ENCODE data around the gene SURF6. TPM values are rescaled to one million over a fixed set of nuclear protein-coding genes. Genes with fewer than 3 reads are reported as not detected.

The SURF6 gene
- total RNA-seq, 2 donors from 2014 or later, result 8.2 to 13.6 TPM

GRCh38 chr9:133344071-133344470 lies 8.1 kb upstream of the SURF6 start:
- Histone ChIP-seq H3K9me3 (no peaks in the 10 kb centered on the region), H3K4me3 (no peak overlapping the region), H3K36me3 (peaks cover 42% of the 10 kb centered on the region), H3K27me3 (no peaks in the 10 kb centered on the region), H3K27ac (no peak overlapping the region), H3K4me1 (peaks cover 0 to 30% of the 10 kb centered on the region in 2 donors)
- no peak for DNase-seq (ENCODE audit: low spot score)
- TF ChIP-seq CTCF (IDR thresholded peaks at IDR 0.05), result no peak

- Histone ChIP-seq H3K4me1 (peaks cover 0 to 24% of the 10 kb centered on the region in 2 donors), H3K36me3 (peaks cover 41% of the 10 kb centered on the region), H3K27me3 (no peaks in the 10 kb centered on the region), H3K4me3 (no peak overlapping the region), H3K9me3 (no peaks in the 10 kb centered on the region), H3K27ac (no peak overlapping the region)
- DNase-seq (ENCODE audit: low spot score), result no peak
- no peak for TF ChIP-seq CTCF (IDR thresholded peaks at IDR 0.05)
Observed at GRCh38 chr9:133342570-133342969, 6.6 kb upstream of the SURF6 start.

GRCh38 chr9:133342069-133342406 lies 6.0 kb upstream of the SURF6 start:
- H3K4me3 ChIP-seq, result no peak overlapping the region
- no peak for DNase-seq (ENCODE audit: low spot score)
- no peak overlapping the region for H3K27ac ChIP-seq
- TF ChIP-seq CTCF (IDR thresholded peaks at IDR 0.05), result no peak
- H3K9me3 ChIP-seq, result no peaks in the 10 kb centered on the region
- peaks cover 0 to 19% of the 10 kb centered on the region in 2 donors for H3K4me1 ChIP-seq
- H3K27me3 ChIP-seq, result no peaks in the 10 kb centered on the region
- peaks cover 41% of the 10 kb centered on the region for H3K36me3 ChIP-seq

- Histone ChIP-seq H3K36me3 (peaks cover 41% of the 10 kb centered on the region), H3K4me3 (no peak overlapping the region), H3K4me1 (peaks cover 0 to 19% of the 10 kb centered on the region in 2 donors), H3K27me3 (no peaks in the 10 kb centered on the region), H3K9me3 (no peaks in the 10 kb centered on the region), H3K27ac (peak overlapping the region in 1 of 2 donors; percentile 16)
- no peak for TF ChIP-seq CTCF (IDR thresholded peaks at IDR 0.05)
- peak; percentile 66 for DNase-seq (ENCODE audit: low spot score)
Observed at GRCh38 chr9:133341369-133342068, 5.5 kb upstream of the SURF6 start.

GRCh38 chr9:133340916-133341315 lies 4.9 kb upstream of the SURF6 start:
- no peak for DNase-seq (ENCODE audit: low spot score)
- Histone ChIP-seq H3K4me1 (peaks cover 0 to 17% of the 10 kb centered on the region in 2 donors), H3K27me3 (no peaks in the 10 kb centered on the region), H3K27ac (peak overlapping the region in 1 of 2 donors; percentile 16), H3K4me3 (no peak overlapping the region), H3K9me3 (no peaks in the 10 kb centered on the region), H3K36me3 (peaks cover 41% of the 10 kb centered on the region)
- TF ChIP-seq CTCF (IDR thresholded peaks at IDR 0.05), result no peak

GRCh38 chr9:133340256-133340655 lies 4.3 kb upstream of the SURF6 start:
- Histone ChIP-seq H3K27me3 (no peaks in the 10 kb centered on the region), H3K4me3 (no peak overlapping the region), H3K9me3 (no peaks in the 10 kb centered on the region), H3K4me1 (peaks cover 0 to 19% of the 10 kb centered on the region in 2 donors), H3K27ac (no peak overlapping the region), H3K36me3 (peaks cover 41% of the 10 kb centered on the region)
- no peak for DNase-seq (ENCODE audit: low spot score)
- no peak for TF ChIP-seq CTCF (IDR thresholded peaks at IDR 0.05)

Data from right atrium auricular region (tissue), 2 donors.